Effector memory CD8-positive, alpha-beta T cell (primary cell): ENCODE measurements around the gene SFT2D3.

Source experiments
- ATAC-seq: fragments of 150-1000 bp; cut with Tn5 transposase; replicated peaks from 2 replicates; pipeline ENCODE4 v1.10.0; 2021; ENCODE audit warnings: mild to moderate bottlenecking, moderate library complexity
- DNase-seq, 3 experiments: peaks; one replicate each; pipeline ENCODE4 v3.0.0; 2021
- H3K27ac Mint-ChIP-seq, 2 donors: one replicate each; pipeline ENCODE4 v1.8.0; 2022; ENCODE audit warnings: mild to moderate bottlenecking in 2 of 2, mixed read lengths in 2 of 2, moderate library complexity in 2 of 2
- H3K27me3 Mint-ChIP-seq, 2 donors: one replicate each; pipeline ENCODE4 v1.8.0; 2022; ENCODE audit warnings: mixed read lengths in 2 of 2
- H3K36me3 Mint-ChIP-seq: one replicate; pipeline ENCODE4 v1.8.0; 2022; ENCODE audit warnings: mild to moderate bottlenecking, moderate library complexity, mixed read lengths; ENCODE audit not compliant: insufficient read depth
- H3K4me1 Mint-ChIP-seq, 2 donors: one replicate each; pipeline ENCODE4 v1.8.0; 2022; ENCODE audit warnings: low read depth in 2 of 2, mixed read lengths in 2 of 2
- H3K4me3 Mint-ChIP-seq, 2 donors: one replicate each; pipeline ENCODE4 v1.8.0; 2022; ENCODE audit warnings: mild to moderate bottlenecking in 2 of 2, mixed read lengths in 2 of 2, moderate library complexity in 2 of 2
- H3K9me3 Mint-ChIP-seq, 2 donors: one replicate each; pipeline ENCODE4 v1.8.0; 2022; ENCODE audit warnings: mixed read lengths in 2 of 2

Gene SFT2D3

GRCh38 chr2:127659408-127660290 is 41.6 kb upstream of the SFT2D3 start:
- Mint-ChIP-seq H3K4me1 (peaks cover 0 to 6% of the 10 kb centered on the region in 2 donors), H3K27ac (no peak overlapping the region), H3K4me3 (no peak overlapping the region), H3K9me3 (no peaks in the 10 kb centered on the region), H3K36me3 (no peaks in the 10 kb centered on the region), H3K27me3 (peaks cover 40 to 83% of the 10 kb centered on the region in 2 donors)
- ATAC-seq (no peak), DNase-seq (no peak)

- DNase-seq, result no peak
- H3K4me1 Mint-ChIP-seq, result peaks cover 0 to 6% of the 10 kb centered on the region in 2 donors
- no peak for ATAC-seq
- peaks cover 46 to 83% of the 10 kb centered on the region in 2 donors for H3K27me3 Mint-ChIP-seq
- no peak overlapping the region for H3K27ac Mint-ChIP-seq
- no peak overlapping the region for H3K4me3 Mint-ChIP-seq
- H3K36me3 Mint-ChIP-seq, result no peaks in the 10 kb centered on the region
- no peaks in the 10 kb centered on the region for H3K9me3 Mint-ChIP-seq
Observed at GRCh38 chr2:127660291-127660578, 41.1 kb upstream of the SFT2D3 start.

- no peak for ATAC-seq
- no peaks in the 10 kb centered on the region for H3K36me3 Mint-ChIP-seq
- peaks cover 54 to 89% of the 10 kb centered on the region in 2 donors for H3K27me3 Mint-ChIP-seq
- no peak overlapping the region for H3K4me3 Mint-ChIP-seq
- no peak for DNase-seq
- H3K27ac Mint-ChIP-seq, result no peak overlapping the region
- H3K4me1 Mint-ChIP-seq, result peaks cover 0 to 6% of the 10 kb centered on the region in 2 donors
- H3K9me3 Mint-ChIP-seq, result no peaks in the 10 kb centered on the region
Observed at GRCh38 chr2:127661072-127661649, 40.1 kb upstream of the SFT2D3 start.

GRCh38 chr2:127661949-127662510 is 39.3 kb upstream of the SFT2D3 start:
- Mint-ChIP-seq H3K4me1 (peaks cover 0 to 6% of the 10 kb centered on the region in 2 donors), H3K27ac (no peak overlapping the region), H3K9me3 (no peaks in the 10 kb centered on the region), H3K27me3 (peaks cover 58 to 91% of the 10 kb centered on the region in 2 donors), H3K4me3 (no peak overlapping the region), H3K36me3 (no peaks in the 10 kb centered on the region)
- DNase-seq (no peak), ATAC-seq (no peak)

- Mint-ChIP-seq H3K4me3 (no peak overlapping the region), H3K9me3 (no peaks in the 10 kb centered on the region), H3K4me1 (peaks cover 0 to 6% of the 10 kb centered on the region in 2 donors), H3K27ac (no peak overlapping the region), H3K27me3 (peaks cover 59 to 88% of the 10 kb centered on the region in 2 donors), H3K36me3 (no peaks in the 10 kb centered on the region)
- DNase-seq (no peak), ATAC-seq (no peak)
Observed at GRCh38 chr2:127662937-127663565, 38.2 kb upstream of the SFT2D3 start.

GRCh38 chr2:127663566-127664064 is 37.7 kb upstream of the SFT2D3 start:
- H3K27ac Mint-ChIP-seq, result no peak overlapping the region
- DNase-seq (no peak), ATAC-seq (no peak)
- no peaks in the 10 kb centered on the region for H3K9me3 Mint-ChIP-seq
- no peaks in the 10 kb centered on the region for H3K36me3 Mint-ChIP-seq
- H3K27me3 Mint-ChIP-seq, result peaks cover 59 to 83% of the 10 kb centered on the region in 2 donors
- no peak overlapping the region for H3K4me3 Mint-ChIP-seq
- peaks cover 0 to 6% of the 10 kb centered on the region in 2 donors for H3K4me1 Mint-ChIP-seq

- Mint-ChIP-seq H3K4me3 (no peak overlapping the region), H3K36me3 (no peaks in the 10 kb centered on the region), H3K4me1 (peaks cover 0 to 6% of the 10 kb centered on the region in 2 donors), H3K9me3 (no peaks in the 10 kb centered on the region), H3K27ac (no peak overlapping the region), H3K27me3 (peaks cover 65 to 78% of the 10 kb centered on the region in 2 donors)
- no peak for DNase-seq
- ATAC-seq, result no peak
Observed at GRCh38 chr2:127664065-127664894, 37.0 kb upstream of the SFT2D3 start.

GRCh38 chr2:127664895-127665225 is 36.4 kb upstream of the SFT2D3 start:
- no peak overlapping the region for H3K27ac Mint-ChIP-seq
- no peak overlapping the region for H3K4me3 Mint-ChIP-seq
- H3K27me3 Mint-ChIP-seq, result peaks cover 64 to 76% of the 10 kb centered on the region in 2 donors
- no peaks in the 10 kb centered on the region for H3K36me3 Mint-ChIP-seq
- no peaks in the 10 kb centered on the region for H3K9me3 Mint-ChIP-seq
- peaks cover 0 to 4% of the 10 kb centered on the region in 2 donors for H3K4me1 Mint-ChIP-seq
- no peak for ATAC-seq
- no peak for DNase-seq

GRCh38 chr2:127665267-127665893 is 35.9 kb upstream of the SFT2D3 start:
- Mint-ChIP-seq H3K27ac (no peak overlapping the region), H3K27me3 (peaks cover 66 to 75% of the 10 kb centered on the region in 2 donors), H3K4me3 (no peak overlapping the region), H3K36me3 (no peaks in the 10 kb centered on the region), H3K4me1 (peaks cover 0 to 3% of the 10 kb centered on the region in 2 donors), H3K9me3 (no peaks in the 10 kb centered on the region)
- ATAC-seq (no peak), DNase-seq (no peak)

- ATAC-seq, result no peak
Observed at GRCh38 chr2:127669056-127669455, 32.2 kb upstream of the SFT2D3 start.

GRCh38 chr2:127670055-127670956 is 31.0 kb upstream of the SFT2D3 start:
- H3K27me3 Mint-ChIP-seq, result peaks cover 73% of the 10 kb centered on the region in 2 donors
- no peaks in the 10 kb centered on the region for H3K9me3 Mint-ChIP-seq
- no peak overlapping the region for H3K4me3 Mint-ChIP-seq
- no peak overlapping the region for H3K27ac Mint-ChIP-seq
- H3K4me1 Mint-ChIP-seq, result peaks cover 5 to 6% of the 10 kb centered on the region in 2 donors
- DNase-seq (no peak), ATAC-seq (no peak)
- H3K36me3 Mint-ChIP-seq, result no peaks in the 10 kb centered on the region

More at GRCh38 chr2:127669056-127669455, 32.2 kb upstream of the SFT2D3 start:
- no peaks in the 10 kb centered on the region for H3K9me3 Mint-ChIP-seq
- H3K36me3 Mint-ChIP-seq, result no peaks in the 10 kb centered on the region
- no peak overlapping the region for H3K4me3 Mint-ChIP-seq
- no peak overlapping the region for H3K27ac Mint-ChIP-seq
- peaks cover 76 to 78% of the 10 kb centered on the region in 2 donors for H3K27me3 Mint-ChIP-seq
- no peak for DNase-seq
- peaks cover 0 to under 1% of the 10 kb centered on the region in 2 donors for H3K4me1 Mint-ChIP-seq

GRCh38 chr2:127670957-127671290 is 30.4 kb upstream of the SFT2D3 start:
- H3K27me3 Mint-ChIP-seq, result peaks cover 71 to 72% of the 10 kb centered on the region in 2 donors
- H3K27ac Mint-ChIP-seq, result no peak overlapping the region
- ATAC-seq, result no peak
- DNase-seq, result no peak
- peaks cover 5 to 7% of the 10 kb centered on the region in 2 donors for H3K4me1 Mint-ChIP-seq
- no peaks in the 10 kb centered on the region for H3K36me3 Mint-ChIP-seq
- no peak overlapping the region for H3K4me3 Mint-ChIP-seq
- H3K9me3 Mint-ChIP-seq, result no peaks in the 10 kb centered on the region
